SK-N-SH (cell line): Measurements from ENCODE around the gene SEL1L2. TPM values are rescaled to one million over a fixed set of nuclear protein-coding genes. Genes with fewer than 3 reads are reported as not detected.

Source experiments
- CTCF ChIA-PET: fragments of 300-600, 350-600 bp; formaldehyde crosslinking; extraction: SDS; loops from one replicate; lab custom pipeline; 2021; lab: Yijun Ruan, JAX
- POLR2A ChIA-PET: fragments of 350-600 bp; sonication (Branson Sonifier 250); formaldehyde crosslinking; extraction: SDS; loops from one replicate; lab custom pipeline; 2020; ENCODE audit warnings: antibody characterized with exemption, inconsistent platforms; lab: Yijun Ruan, JAX
- DNase-seq: peaks from one replicate; pipeline ENCODE4 v3.0.0; 2012
- H2AFZ ChIP-seq: fragments of 200-600 bp; sonication (generic); 2 replicates; pipeline ENCODE4 v1.8.1; 2016; ENCODE audit warnings: antibody characterized with exemption, mild to moderate bottlenecking, low read depth
- H3F3A ChIP-seq: fragments of 200-600 bp; sonication (generic); replicated peaks from 2 replicates; pipeline ENCODE3; 2016; ENCODE audit warnings: antibody characterized with exemption, mild to moderate bottlenecking; ENCODE audit not compliant: insufficient read depth
- H3K27ac ChIP-seq, 2 experiments: fragments of 200-500 bp in 1 of 2; fragments of 200-600 bp in 1 of 2; sonication (Bioruptor generic) in 1 of 2; sonication (generic), shearing (Covaris generic) in 1 of 2; 2 replicates each; pipeline versions ENCODE4 v1.5.1 to v1.6.1; 2014 to 2016; ENCODE audit warnings: low read depth in 2 of 2, inconsistent platforms in 1 of 2, low read length in 1 of 2, mild to moderate bottlenecking in 1 of 2, mixed read lengths in 1 of 2
- H3K27me3 ChIP-seq: fragments of 200-600 bp; sonication (generic), shearing (Covaris generic); 2 replicates; pipeline ENCODE4 v1.6.1; 2016; ENCODE audit warnings: mixed run types; ENCODE audit not compliant: insufficient read depth
- H3K36me3 ChIP-seq, 2 experiments: fragments of 200-500 bp in 1 of 2; fragments of 200-600 bp in 1 of 2; sonication (Bioruptor generic) in 1 of 2; sonication (generic) in 1 of 2; replicated peaks in 1 of 2; 2 replicates each; pipeline versions ENCODE3 to v1.5.1; 2014 to 2016; ENCODE audit warnings: low read length in 1 of 2, mild to moderate bottlenecking in 1 of 2; ENCODE audit not compliant: insufficient read depth in 2 of 2, control insufficient read depth in 1 of 2
- H3K4me1 ChIP-seq, 2 experiments: fragments of 200-500 bp in 1 of 2; fragments of 200-600 bp in 1 of 2; sonication (Bioruptor generic) in 1 of 2; sonication (generic), shearing (Covaris generic) in 1 of 2; 2 replicates each; pipeline versions ENCODE4 v1.5.1 to v1.6.1; 2014 to 2016; ENCODE audit warnings: low read depth in 1 of 2, low read length in 1 of 2, mixed run types in 1 of 2; ENCODE audit not compliant: insufficient read depth in 2 of 2, control insufficient read depth in 1 of 2
- H3K4me2 ChIP-seq: fragments of 200-600 bp; sonication (generic), shearing (Covaris generic); 2 replicates; pipeline ENCODE4 v1.6.1; 2017; ENCODE audit warnings: mixed run types
- H3K4me3 ChIP-seq, 2 experiments: fragments of 200-500 bp in 1 of 2; fragments of 200-600 bp in 1 of 2; sonication (Bioruptor generic) in 1 of 2; sonication (generic), shearing (Covaris generic) in 1 of 2; 2 replicates each; pipeline versions ENCODE4 v1.5.1 to v1.8.1; 2014 to 2016; ENCODE audit warnings: low read depth in 2 of 2, inconsistent platforms in 1 of 2, low read length in 1 of 2, mild to moderate bottlenecking in 1 of 2, mixed read lengths in 1 of 2, moderate library complexity in 1 of 2
- H3K79me2 ChIP-seq: fragments of 200-600 bp; sonication (generic); 2 replicates; pipeline ENCODE4 v1.8.1; 2017; ENCODE audit warnings: mild to moderate bottlenecking; ENCODE audit not compliant: insufficient read depth
- H3K9ac ChIP-seq: fragments of 200-600 bp; sonication (generic); 2 replicates; pipeline ENCODE4 v1.6.1; 2017; ENCODE audit warnings: mixed run types
- H3K9me2 ChIP-seq: fragments of 200-600 bp; sonication (generic); 2 replicates; pipeline ENCODE4 v1.6.1; 2017; ENCODE audit warnings: mixed run types
- H3K9me3 ChIP-seq: fragments of 200-600 bp; sonication (generic); 2 replicates; pipeline ENCODE4 v1.6.1; 2017; ENCODE audit warnings: mixed run types, mild to moderate bottlenecking, moderate library complexity
- H4K20me1 ChIP-seq: fragments of 200-600 bp; sonication (generic); 2 replicates; pipeline ENCODE4 v1.6.1; 2017; ENCODE audit warnings: mild to moderate bottlenecking, mixed run types; ENCODE audit not compliant: insufficient read depth
- FOXJ3 ChIP-seq: sonication (generic); formaldehyde crosslinking; IDR thresholded peaks from 2 replicates; pipeline ENCODE4 v1.5.1; 2020; ENCODE audit warnings: mild to moderate bottlenecking, missing genetic modification reagents
- MXI1 ChIP-seq: IDR thresholded peaks from 2 replicates; pipeline ENCODE4 v1.6.1; 2012; ENCODE audit warnings: mild to moderate bottlenecking, low read depth, low read length, improper control_type of control experiment
- POLR2AphosphoS5 ChIP-seq: IDR thresholded peaks from 2 replicates; pipeline ENCODE4 v1.6.1; 2012; ENCODE audit warnings: low read depth, low read length
- RAD21 ChIP-seq: IDR thresholded peaks from 2 replicates; pipeline ENCODE4 v1.6.1; 2012; ENCODE audit warnings: mild to moderate bottlenecking, low read length
- RCOR1 ChIP-seq: fragments of 150-350 bp; IDR thresholded peaks from 2 replicates; pipeline ENCODE4 v1.6.1; 2017; ENCODE audit warnings: antibody characterized with exemption, low read length
- RFX5 ChIP-seq: IDR thresholded peaks from 2 replicates; pipeline ENCODE4 v1.6.1; 2012; ENCODE audit warnings: mild to moderate bottlenecking, improper control_type of control experiment, low read length
- SMC3 ChIP-seq: IDR thresholded peaks from 2 replicates; pipeline ENCODE4 v1.6.1; 2012; ENCODE audit warnings: low read depth, low read length, improper control_type of control experiment
- TAF1 ChIP-seq: IDR thresholded peaks from 2 replicates; pipeline ENCODE4 v1.6.1; 2012; ENCODE audit warnings: low read depth, mild to moderate bottlenecking, low read length, moderate library complexity, borderline replicate concordance
- TEAD4 ChIP-seq: IDR thresholded peaks from 2 replicates; pipeline ENCODE4 v1.4.0; 2012; ENCODE audit warnings: mild to moderate bottlenecking, borderline replicate concordance; ENCODE audit not compliant: insufficient read depth
- WGBS: methylation state at CpG from one replicate; pipeline ENCODE4 v1.1.6; 2017; ENCODE audit warnings: low lambda C conversion rate; 5-methylcytosine and 5-hydroxymethylcytosine counted together
- polyA plus RNA-seq, 3 experiments: library from polyadenylated mRNA; depleted of rRNA; stranded (reverse); fragments of >200 nt; gene quantifications; 2 replicates each; pipeline ENCODE4 v1.2.3, GENCODE V29; 2012
- TF ChIP-seq, protein P1 (sequence below): fragments of 200-600 bp; sonication (generic); IDR thresholded peaks from 2 replicates; pipeline ENCODE4 v1.6.1; 2017; ENCODE audit warnings: antibody characterized with exemption, mild to moderate bottlenecking, moderate library complexity
- TF ChIP-seq, protein P2 (sequence below): IDR thresholded peaks from 2 replicates; pipeline ENCODE4 v1.4.0; 2012; ENCODE audit warnings: low read depth, borderline replicate concordance
- TF ChIP-seq, protein P3 (sequence below): IDR thresholded peaks from 2 replicates; pipeline ENCODE4 v1.6.1; 2012; ENCODE audit warnings: mild to moderate bottlenecking, low read depth, low read length, moderate library complexity

SEL1L2 gene
- polyA plus RNA-seq, 1 of the 3 experiments (the other 2 are of a cell fraction), result not detected

DNA sequence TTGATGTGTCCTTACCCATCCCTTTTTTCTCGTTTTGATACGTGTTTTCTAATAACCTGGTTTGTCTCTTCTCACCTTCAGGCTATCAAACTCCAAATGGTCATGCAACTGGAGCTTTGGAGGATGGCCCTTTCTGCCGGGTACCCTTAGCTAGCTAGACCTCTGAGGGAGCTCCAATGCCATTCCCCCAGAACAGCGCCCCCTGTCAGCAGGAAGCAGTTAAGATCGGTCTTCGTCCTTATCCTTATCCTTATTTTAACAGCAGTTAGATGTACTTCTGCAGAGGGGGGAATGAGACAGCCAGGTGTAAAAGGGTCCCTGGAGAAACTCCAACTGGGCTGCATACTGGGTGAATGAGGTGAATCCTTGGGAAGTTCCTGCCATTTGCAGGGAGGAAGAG is 37.2 kb downstream of the SEL1L2 start:
- Histone ChIP-seq H3K9ac (no peak overlapping the region), H3K4me3 (no peak overlapping the region), H3F3A (no peaks in the 10 kb centered on the region), H3K9me2 (no peaks in the 10 kb centered on the region), H3K9me3 (no peaks in the 10 kb centered on the region), H3K4me2 (no peak overlapping the region), H3K4me1 (no peaks in the 10 kb centered on the region), H3K27ac (no peak overlapping the region), H4K20me1 (no peaks in the 10 kb centered on the region), H2AFZ (no peak overlapping the region), H3K27me3 (no peaks in the 10 kb centered on the region), H3K36me3 (no peaks in the 10 kb centered on the region), H3K79me2 (no peaks in the 10 kb centered on the region)
- TF ChIP-seq, protein P1, sequence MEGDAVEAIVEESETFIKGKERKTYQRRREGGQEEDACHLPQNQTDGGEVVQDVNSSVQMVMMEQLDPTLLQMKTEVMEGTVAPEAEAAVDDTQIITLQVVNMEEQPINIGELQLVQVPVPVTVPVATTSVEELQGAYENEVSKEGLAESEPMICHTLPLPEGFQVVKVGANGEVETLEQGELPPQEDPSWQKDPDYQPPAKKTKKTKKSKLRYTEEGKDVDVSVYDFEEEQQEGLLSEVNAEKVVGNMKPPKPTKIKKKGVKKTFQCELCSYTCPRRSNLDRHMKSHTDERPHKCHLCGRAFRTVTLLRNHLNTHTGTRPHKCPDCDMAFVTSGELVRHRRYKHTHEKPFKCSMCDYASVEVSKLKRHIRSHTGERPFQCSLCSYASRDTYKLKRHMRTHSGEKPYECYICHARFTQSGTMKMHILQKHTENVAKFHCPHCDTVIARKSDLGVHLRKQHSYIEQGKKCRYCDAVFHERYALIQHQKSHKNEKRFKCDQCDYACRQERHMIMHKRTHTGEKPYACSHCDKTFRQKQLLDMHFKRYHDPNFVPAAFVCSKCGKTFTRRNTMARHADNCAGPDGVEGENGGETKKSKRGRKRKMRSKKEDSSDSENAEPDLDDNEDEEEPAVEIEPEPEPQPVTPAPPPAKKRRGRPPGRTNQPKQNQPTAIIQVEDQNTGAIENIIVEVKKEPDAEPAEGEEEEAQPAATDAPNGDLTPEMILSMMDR, result peak; percentile 31
- no peak for TF ChIP-seq TEAD4
- WGBS, result 35% methylated on average over 6 of the region's 6 CpGs
- POLR2A ChIA-PET, result no interaction called here
- CTCF ChIA-PET, result interaction anchor here (0.5 kb wide), 1 partner anchor 17 kb away, joined by 3 read pairs; no protein-coding TSS in a partner anchor
- no peak for DNase-seq

DNA sequence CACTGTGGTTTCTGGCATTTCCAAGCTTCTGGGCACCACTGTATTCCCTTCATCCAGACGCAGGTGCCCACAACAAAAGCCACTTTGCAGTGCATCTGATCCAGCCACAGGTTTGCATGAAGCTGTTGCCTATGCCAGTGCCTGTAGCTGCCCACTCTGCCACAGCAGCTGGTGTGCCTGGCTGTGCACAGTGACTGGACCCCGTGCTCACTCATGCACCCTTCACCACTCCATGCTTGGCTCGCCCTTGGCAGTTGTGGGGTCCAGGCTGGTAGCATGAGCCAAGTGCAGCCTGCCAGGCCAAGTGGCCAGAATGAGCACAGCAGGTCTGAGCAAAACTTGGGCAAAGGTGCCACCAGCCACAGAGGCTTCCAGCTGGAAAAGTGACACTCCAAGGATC is 42.7 kb downstream of the SEL1L2 start:
- ChIA-PET CTCF (no interaction called here), POLR2A (no interaction called here)
- Histone ChIP-seq H3K27me3 (no peaks in the 10 kb centered on the region), H3K9me3 (no peaks in the 10 kb centered on the region), H3F3A (no peaks in the 10 kb centered on the region), H3K4me3 (no peak overlapping the region), H2AFZ (no peak overlapping the region), H3K4me2 (no peak overlapping the region), H4K20me1 (no peaks in the 10 kb centered on the region), H3K36me3 (no peaks in the 10 kb centered on the region), H3K27ac (no peak overlapping the region), H3K4me1 (no peaks in the 10 kb centered on the region), H3K9me2 (no peaks in the 10 kb centered on the region), H3K79me2 (no peaks in the 10 kb centered on the region), H3K9ac (no peak overlapping the region)
- WGBS, result 0% methylated on average over 1 of the region's 3 CpGs
- TF ChIP-seq TAF1, result no peak
- no peak for TF ChIP-seq POLR2AphosphoS5
- TF ChIP-seq TEAD4, result no peak
- no peak for TF ChIP-seq MXI1
- no peak for TF ChIP-seq RAD21
- TF ChIP-seq, protein P2, sequence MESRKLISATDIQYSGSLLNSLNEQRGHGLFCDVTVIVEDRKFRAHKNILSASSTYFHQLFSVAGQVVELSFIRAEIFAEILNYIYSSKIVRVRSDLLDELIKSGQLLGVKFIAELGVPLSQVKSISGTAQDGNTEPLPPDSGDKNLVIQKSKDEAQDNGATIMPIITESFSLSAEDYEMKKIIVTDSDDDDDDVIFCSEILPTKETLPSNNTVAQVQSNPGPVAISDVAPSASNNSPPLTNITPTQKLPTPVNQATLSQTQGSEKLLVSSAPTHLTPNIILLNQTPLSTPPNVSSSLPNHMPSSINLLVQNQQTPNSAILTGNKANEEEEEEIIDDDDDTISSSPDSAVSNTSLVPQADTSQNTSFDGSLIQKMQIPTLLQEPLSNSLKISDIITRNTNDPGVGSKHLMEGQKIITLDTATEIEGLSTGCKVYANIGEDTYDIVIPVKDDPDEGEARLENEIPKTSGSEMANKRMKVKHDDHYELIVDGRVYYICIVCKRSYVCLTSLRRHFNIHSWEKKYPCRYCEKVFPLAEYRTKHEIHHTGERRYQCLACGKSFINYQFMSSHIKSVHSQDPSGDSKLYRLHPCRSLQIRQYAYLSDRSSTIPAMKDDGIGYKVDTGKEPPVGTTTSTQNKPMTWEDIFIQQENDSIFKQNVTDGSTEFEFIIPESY, result no peak
- TF ChIP-seq FOXJ3 (CRISPR knock-in tag), result no peak
- no peak for TF ChIP-seq RFX5
- TF ChIP-seq, protein P3, sequence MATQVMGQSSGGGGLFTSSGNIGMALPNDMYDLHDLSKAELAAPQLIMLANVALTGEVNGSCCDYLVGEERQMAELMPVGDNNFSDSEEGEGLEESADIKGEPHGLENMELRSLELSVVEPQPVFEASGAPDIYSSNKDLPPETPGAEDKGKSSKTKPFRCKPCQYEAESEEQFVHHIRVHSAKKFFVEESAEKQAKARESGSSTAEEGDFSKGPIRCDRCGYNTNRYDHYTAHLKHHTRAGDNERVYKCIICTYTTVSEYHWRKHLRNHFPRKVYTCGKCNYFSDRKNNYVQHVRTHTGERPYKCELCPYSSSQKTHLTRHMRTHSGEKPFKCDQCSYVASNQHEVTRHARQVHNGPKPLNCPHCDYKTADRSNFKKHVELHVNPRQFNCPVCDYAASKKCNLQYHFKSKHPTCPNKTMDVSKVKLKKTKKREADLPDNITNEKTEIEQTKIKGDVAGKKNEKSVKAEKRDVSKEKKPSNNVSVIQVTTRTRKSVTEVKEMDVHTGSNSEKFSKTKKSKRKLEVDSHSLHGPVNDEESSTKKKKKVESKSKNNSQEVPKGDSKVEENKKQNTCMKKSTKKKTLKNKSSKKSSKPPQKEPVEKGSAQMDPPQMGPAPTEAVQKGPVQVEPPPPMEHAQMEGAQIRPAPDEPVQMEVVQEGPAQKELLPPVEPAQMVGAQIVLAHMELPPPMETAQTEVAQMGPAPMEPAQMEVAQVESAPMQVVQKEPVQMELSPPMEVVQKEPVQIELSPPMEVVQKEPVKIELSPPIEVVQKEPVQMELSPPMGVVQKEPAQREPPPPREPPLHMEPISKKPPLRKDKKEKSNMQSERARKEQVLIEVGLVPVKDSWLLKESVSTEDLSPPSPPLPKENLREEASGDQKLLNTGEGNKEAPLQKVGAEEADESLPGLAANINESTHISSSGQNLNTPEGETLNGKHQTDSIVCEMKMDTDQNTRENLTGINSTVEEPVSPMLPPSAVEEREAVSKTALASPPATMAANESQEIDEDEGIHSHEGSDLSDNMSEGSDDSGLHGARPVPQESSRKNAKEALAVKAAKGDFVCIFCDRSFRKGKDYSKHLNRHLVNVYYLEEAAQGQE, result no peak
- TF ChIP-seq RCOR1, result no peak
- TF ChIP-seq SMC3, result no peak
- no peak for DNase-seq
